Epithelial cell of proximal tubule (primary cell): ENCODE results near the gene FAAP20. TPM values are rescaled to one million over a fixed set of nuclear protein-coding genes. Genes with fewer than 3 reads are reported as not detected.

ENCODE experiments used
- DNase-seq: peaks from one replicate; pipeline ENCODE4 v3.0.0-alpha.2; 2011; ENCODE audit warnings: low read depth
- H3K4me3 ChIP-seq: 2 replicates; pipeline ENCODE4 v1.5.1; 2011; ENCODE audit warnings: low read depth, mild to moderate bottlenecking, low read length
- total RNA-seq: library from RNA; depleted of rRNA; stranded (reverse); fragments of >200 nt; gene quantifications from 2 replicates; pipeline ENCODE4 v1.2.3, GENCODE V29; 2015
- TF ChIP-seq, protein P1 (sequence below): conservative IDR thresholded peaks from 2 replicates; pipeline ENCODE4 v1.5.1; 2012; ENCODE audit warnings: low read depth, mild to moderate bottlenecking, low read length

FAAP20 gene, protein sequence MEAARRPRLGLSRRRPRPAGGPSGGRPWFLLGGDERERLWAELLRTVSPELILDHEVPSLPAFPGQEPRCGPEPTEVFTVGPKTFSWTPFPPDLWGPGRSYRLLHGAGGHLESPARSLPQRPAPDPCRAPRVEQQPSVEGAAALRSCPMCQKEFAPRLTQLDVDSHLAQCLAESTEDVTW
- total RNA-seq, result 40.0 and 63.3 TPM in 2 replicates

DNA sequence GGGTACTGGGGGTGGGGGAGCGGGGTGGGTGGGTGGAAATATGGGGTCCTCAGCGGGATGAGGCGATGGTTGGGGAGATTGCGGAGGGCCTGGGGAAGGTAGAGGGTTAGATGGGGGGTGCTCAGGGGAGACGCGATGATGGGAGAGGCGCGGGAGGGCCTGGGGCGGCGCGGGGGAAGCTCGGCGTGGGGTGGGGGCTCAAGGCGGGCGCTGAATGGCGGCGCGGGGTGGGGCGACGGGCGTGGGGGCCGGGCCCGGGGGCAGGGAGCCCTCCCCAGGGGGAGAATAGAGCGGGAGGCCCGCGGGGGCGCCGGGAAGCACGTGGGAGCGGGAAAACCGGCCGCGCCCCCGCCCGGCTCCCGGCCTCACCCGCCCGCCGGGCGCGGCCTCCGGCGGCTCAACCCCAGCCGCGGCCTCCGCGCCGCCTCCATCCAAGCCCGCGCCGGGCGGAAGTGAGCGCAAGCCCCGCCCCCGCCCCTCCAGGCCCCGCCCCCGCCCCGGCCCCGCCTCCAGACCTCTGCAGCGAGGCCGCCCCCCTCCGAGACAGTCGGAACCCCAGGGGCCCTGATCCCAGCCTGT, at the start of gene FAAP20:
FAAP20 (minus strand) TSS at position 454 of the 579 bp plus-strand sequence; CDS start at position 431, 23 bp downstream.
- TF ChIP-seq, protein P1, sequence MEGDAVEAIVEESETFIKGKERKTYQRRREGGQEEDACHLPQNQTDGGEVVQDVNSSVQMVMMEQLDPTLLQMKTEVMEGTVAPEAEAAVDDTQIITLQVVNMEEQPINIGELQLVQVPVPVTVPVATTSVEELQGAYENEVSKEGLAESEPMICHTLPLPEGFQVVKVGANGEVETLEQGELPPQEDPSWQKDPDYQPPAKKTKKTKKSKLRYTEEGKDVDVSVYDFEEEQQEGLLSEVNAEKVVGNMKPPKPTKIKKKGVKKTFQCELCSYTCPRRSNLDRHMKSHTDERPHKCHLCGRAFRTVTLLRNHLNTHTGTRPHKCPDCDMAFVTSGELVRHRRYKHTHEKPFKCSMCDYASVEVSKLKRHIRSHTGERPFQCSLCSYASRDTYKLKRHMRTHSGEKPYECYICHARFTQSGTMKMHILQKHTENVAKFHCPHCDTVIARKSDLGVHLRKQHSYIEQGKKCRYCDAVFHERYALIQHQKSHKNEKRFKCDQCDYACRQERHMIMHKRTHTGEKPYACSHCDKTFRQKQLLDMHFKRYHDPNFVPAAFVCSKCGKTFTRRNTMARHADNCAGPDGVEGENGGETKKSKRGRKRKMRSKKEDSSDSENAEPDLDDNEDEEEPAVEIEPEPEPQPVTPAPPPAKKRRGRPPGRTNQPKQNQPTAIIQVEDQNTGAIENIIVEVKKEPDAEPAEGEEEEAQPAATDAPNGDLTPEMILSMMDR, result no peak
- no peak for DNase-seq
- H3K4me3 ChIP-seq, result peak within 1 kb of the TSS; percentile 75

DNA sequence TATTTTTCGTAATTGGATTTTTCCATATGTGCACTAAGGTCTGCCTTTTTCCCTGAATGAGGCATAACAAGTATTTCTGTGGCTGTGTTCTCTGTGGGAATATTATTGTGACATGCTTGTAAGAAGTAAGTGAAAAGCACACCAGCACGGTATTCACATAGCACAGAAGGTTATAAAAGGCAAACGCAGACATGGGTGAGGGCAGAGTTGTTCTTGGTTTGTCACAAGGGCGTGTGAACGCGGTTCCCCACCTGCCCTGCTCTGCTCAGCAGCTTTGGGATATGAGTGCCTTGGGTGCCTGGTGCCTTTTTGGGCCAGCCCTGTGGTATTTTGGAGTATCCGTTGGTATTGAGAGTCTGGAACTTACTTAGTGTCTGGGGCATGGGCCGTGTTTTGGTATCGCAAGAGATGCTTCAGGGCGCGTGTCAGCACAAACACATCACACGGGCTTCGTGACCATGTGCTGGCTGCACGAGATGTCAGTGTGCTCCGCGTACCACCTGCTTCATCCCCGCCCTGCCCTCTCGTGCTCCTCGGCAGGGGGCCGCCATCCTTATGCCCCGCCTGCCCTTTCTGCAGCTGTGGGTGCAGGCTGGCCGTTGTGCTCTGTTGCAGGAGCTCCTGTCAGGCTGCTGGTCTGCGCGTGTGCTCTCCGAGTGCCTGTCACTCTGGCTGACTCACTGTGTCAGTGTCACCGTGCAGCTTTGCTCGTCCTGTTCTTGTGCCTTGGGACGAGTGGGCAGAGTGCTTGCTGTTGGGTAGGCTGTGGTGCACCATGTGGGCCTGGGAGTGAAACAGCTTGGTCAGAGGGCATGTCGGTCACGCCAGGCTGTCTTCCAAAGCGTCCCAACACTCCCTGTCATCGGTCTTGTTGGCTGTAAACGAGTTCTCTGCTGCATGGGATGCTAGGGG, 48.5 kb upstream of the FAAP20 start:
- H3K4me3 ChIP-seq, result no peak overlapping the region
- DNase-seq, result no peak
- TF ChIP-seq, protein P1, result no peak

DNA sequence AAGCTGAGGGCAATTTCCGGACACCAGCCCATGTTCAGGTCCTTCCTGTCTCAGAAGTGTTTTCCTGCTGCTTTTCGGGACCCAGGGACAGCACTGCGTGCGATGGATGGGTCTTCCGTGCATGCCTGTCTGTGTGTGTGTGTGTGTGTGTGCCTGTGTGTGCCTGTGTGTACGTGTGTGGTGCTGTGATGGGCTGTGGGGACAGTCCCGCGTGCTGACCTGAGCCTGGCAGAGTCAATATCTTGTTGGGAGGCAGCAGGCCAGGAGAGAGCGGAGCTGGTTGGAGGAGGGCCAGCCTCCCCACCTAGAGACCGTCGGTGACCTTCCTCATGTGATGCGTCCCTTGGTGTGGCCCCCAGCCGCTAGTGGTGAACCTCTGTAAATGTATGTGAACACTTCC, 47.2 kb upstream of the FAAP20 start:
- no peak overlapping the region for H3K4me3 ChIP-seq
- TF ChIP-seq, protein P1, result no peak
- DNase-seq, result no peak

DNA sequence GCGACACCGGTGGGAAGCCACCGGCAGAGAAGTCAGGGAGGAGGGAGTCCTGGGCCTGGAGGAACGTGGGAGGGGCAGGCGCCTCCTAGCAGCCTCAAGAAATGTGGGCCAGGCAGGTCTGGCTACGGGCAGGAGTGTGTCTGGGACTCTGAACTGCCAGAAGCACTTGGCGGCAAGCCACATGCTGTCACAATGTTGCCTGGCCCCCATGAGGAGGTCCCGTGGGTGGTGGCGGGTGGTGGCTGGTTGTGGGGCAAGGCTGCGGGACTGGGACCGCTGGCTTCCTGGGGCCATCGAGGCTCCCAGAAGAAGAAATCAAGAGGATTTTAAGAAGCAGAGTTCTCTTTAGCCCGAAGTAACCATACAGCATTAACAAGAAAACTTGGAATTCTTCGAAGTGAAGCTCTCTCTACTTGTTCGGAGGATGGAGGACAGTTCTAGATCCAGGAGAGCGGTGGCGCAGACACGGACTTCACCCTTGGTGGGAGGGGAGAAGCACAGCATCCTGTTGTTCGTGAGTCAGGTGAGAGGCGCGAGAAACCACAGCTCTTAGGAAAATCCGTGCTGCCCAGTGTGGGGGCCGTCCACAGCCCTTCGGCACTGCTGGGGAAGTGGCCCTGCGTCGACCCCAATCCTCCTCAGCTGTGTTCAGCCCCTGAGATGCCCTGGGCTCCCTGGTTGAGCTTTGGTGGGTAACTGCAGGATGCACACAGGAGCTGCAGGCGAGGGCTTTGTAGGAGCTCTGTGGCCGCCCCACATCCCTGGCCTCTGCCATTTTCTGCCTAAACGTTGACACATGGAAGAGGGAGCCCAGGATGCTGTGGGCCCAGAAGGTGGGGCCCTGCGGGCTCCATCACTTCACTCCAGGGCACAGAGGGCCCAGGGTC, 45.9 kb upstream of the FAAP20 start:
- DNase-seq, result no peak

DNA sequence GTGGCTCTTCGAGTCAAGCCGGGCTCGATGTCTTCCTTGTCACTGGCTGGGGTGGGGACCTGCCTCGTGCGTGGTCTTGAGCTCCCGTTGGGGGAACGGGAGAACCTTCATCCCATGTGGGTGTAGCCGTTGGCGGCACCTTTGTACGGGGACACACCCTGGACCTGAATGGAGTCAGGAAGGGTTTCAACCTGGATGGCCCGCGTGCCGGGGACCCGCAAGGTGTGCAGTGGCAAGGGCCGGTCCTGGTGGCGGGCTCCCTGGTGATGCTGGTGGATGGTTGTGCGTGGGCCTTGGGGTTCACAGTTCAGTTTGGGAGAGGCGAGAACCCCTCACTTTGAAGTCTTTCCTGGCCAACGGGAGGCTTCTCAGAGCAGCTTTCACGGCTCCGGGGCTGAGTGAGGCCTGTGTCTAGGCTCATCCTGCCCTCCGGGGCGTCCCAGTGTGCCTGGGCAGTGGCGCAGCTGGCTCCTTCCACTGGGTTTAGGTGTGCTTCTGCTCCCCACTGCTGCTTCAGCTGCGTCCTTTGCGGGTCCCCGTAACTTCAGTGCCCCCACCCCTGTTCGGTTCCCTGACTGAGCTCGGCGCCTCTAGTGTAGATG, 44.9 kb upstream of the FAAP20 start:
- TF ChIP-seq, protein P1, result no peak
- no peak overlapping the region for H3K4me3 ChIP-seq
- DNase-seq, result no peak

More for the DNA sequence above, 45.9 kb upstream of the FAAP20 start:
- TF ChIP-seq, protein P1, result no peak
- H3K4me3 ChIP-seq, result no peak overlapping the region

DNA sequence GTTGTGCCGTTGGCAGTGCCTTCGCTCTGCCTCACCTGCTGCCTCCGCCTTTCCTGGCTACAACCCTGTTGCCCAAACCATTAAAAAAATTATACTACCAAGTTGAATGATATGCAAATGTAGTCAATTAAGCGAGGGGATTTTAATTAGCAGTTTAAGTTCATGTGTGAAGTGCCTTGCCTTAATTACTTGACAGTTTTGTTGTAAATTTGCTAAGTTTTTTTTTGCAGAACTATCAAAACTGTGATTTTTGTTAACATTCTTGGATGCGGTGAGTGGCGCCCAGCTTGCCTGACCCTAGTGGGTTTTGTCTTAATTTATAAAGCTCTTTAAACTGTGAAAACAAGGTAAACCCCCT, 44.4 kb upstream of the FAAP20 start:
- H3K4me3 ChIP-seq, result no peak overlapping the region
- no peak for DNase-seq
- TF ChIP-seq, protein P1, result no peak
